Activated CD4-positive, alpha-beta memory T cell treated with anti-CD3 and anti-CD28 coated beads, Interleukin-2, amount 10 ng/mL, durations not matched to agents 7 days and 5 days (primary cell): ENCODE results near the gene COL5A1. TPM values are rescaled to one million over a fixed set of nuclear protein-coding genes. Genes with fewer than 3 reads are reported as not detected.

ENCODE experiments used
- CTCF ChIA-PET: fragments of 350-600 bp; sonication (Branson Sonifier 250); formaldehyde crosslinking; loops from one replicate; lab custom pipeline; 2021; ENCODE audit warnings: antibody characterized with exemption, inconsistent platforms; lab: Charles Lee
- POLR2A ChIA-PET: fragments of 350-600 bp; sonication (Branson Sonifier 250); formaldehyde crosslinking; loops from one replicate; lab custom pipeline; 2021; ENCODE audit warnings: antibody characterized with exemption; lab: Charles Lee
- DNase-seq: peaks from one replicate; pipeline ENCODE4 v3.0.0-alpha.2; 2020
- H3K27ac Mint-ChIP-seq: one replicate; pipeline ENCODE4 v1.8.0; 2021; ENCODE audit warnings: mild to moderate bottlenecking, mixed read lengths
- H3K27me3 Mint-ChIP-seq: one replicate; pipeline ENCODE4 v1.8.0; 2021; ENCODE audit warnings: mixed read lengths
- H3K36me3 Mint-ChIP-seq: one replicate; pipeline ENCODE4 v1.8.0; 2021; ENCODE audit warnings: low read depth, mixed read lengths
- H3K4me1 Mint-ChIP-seq: one replicate; pipeline ENCODE4 v1.8.0; 2021; ENCODE audit warnings: mixed read lengths
- H3K4me3 Mint-ChIP-seq: one replicate; pipeline ENCODE4 v1.8.0; 2021; ENCODE audit warnings: mild to moderate bottlenecking, mixed read lengths
- H3K9me3 Mint-ChIP-seq: one replicate; pipeline ENCODE4 v1.8.0; 2021; ENCODE audit warnings: mixed read lengths
- total RNA-seq, 2 experiments: library from RNA; stranded (reverse); gene quantifications; one replicate each; pipeline ENCODE4 v1.2.3, GENCODE V29; 2021

Gene COL5A1
- total RNA-seq, 2 experiments from 2014 or later, result 0.10 to 0.13 TPM

GRCh38 chr9:134624621-134625181 is 16.9 kb upstream of the COL5A1 start:
- H3K36me3 Mint-ChIP-seq, result no peaks in the 10 kb centered on the region
- H3K4me3 Mint-ChIP-seq, result no peak overlapping the region
- no peak overlapping the region for H3K27ac Mint-ChIP-seq
- H3K27me3 Mint-ChIP-seq, result no peaks in the 10 kb centered on the region
- CTCF ChIA-PET, result no interaction called here
- no peak for DNase-seq
- no peaks in the 10 kb centered on the region for H3K4me1 Mint-ChIP-seq
- no peaks in the 10 kb centered on the region for H3K9me3 Mint-ChIP-seq
- POLR2A ChIA-PET, result no interaction called here

GRCh38 chr9:134625361-134626068 is 16.1 kb upstream of the COL5A1 start:
- ChIA-PET POLR2A (no interaction called here), CTCF (no interaction called here)
- DNase-seq, result no peak
- no peaks in the 10 kb centered on the region for H3K4me1 Mint-ChIP-seq
- H3K27me3 Mint-ChIP-seq, result no peaks in the 10 kb centered on the region
- H3K9me3 Mint-ChIP-seq, result no peaks in the 10 kb centered on the region
- no peak overlapping the region for H3K27ac Mint-ChIP-seq
- no peak overlapping the region for H3K4me3 Mint-ChIP-seq
- H3K36me3 Mint-ChIP-seq, result no peaks in the 10 kb centered on the region

GRCh38 chr9:134626069-134626423 is 15.6 kb upstream of the COL5A1 start:
- ChIA-PET POLR2A (no interaction called here), CTCF (no interaction called here)
- Mint-ChIP-seq H3K36me3 (no peaks in the 10 kb centered on the region), H3K4me1 (no peaks in the 10 kb centered on the region), H3K27ac (no peak overlapping the region), H3K27me3 (no peaks in the 10 kb centered on the region), H3K9me3 (no peaks in the 10 kb centered on the region), H3K4me3 (no peak overlapping the region)
- no peak for DNase-seq

GRCh38 chr9:134626571-134627416 is 14.8 kb upstream of the COL5A1 start:
- no peak overlapping the region for H3K27ac Mint-ChIP-seq
- ChIA-PET CTCF (no interaction called here), POLR2A (no interaction called here)
- no peak for DNase-seq
- H3K9me3 Mint-ChIP-seq, result no peaks in the 10 kb centered on the region
- H3K4me3 Mint-ChIP-seq, result no peak overlapping the region
- no peaks in the 10 kb centered on the region for H3K4me1 Mint-ChIP-seq
- H3K36me3 Mint-ChIP-seq, result no peaks in the 10 kb centered on the region
- H3K27me3 Mint-ChIP-seq, result no peaks in the 10 kb centered on the region

GRCh38 chr9:134627417-134628353 is 13.9 kb upstream of the COL5A1 start:
- ChIA-PET POLR2A (no interaction called here), CTCF (no interaction called here)
- H3K9me3 Mint-ChIP-seq, result no peaks in the 10 kb centered on the region
- H3K36me3 Mint-ChIP-seq, result no peaks in the 10 kb centered on the region
- no peaks in the 10 kb centered on the region for H3K4me1 Mint-ChIP-seq
- DNase-seq, result no peak
- no peak overlapping the region for H3K4me3 Mint-ChIP-seq
- no peak overlapping the region for H3K27ac Mint-ChIP-seq
- no peaks in the 10 kb centered on the region for H3K27me3 Mint-ChIP-seq

GRCh38 chr9:134628354-134628736 is 13.3 kb upstream of the COL5A1 start:
- H3K4me3 Mint-ChIP-seq, result no peak overlapping the region
- no peak for DNase-seq
- no peaks in the 10 kb centered on the region for H3K9me3 Mint-ChIP-seq
- no peaks in the 10 kb centered on the region for H3K36me3 Mint-ChIP-seq
- H3K4me1 Mint-ChIP-seq, result no peaks in the 10 kb centered on the region
- ChIA-PET POLR2A (no interaction called here), CTCF (no interaction called here)
- no peaks in the 10 kb centered on the region for H3K27me3 Mint-ChIP-seq
- no peak overlapping the region for H3K27ac Mint-ChIP-seq

GRCh38 chr9:134629061-134629585 is 12.5 kb upstream of the COL5A1 start:
- no peak for DNase-seq
- Mint-ChIP-seq H3K9me3 (no peaks in the 10 kb centered on the region), H3K27me3 (no peaks in the 10 kb centered on the region), H3K36me3 (no peaks in the 10 kb centered on the region), H3K27ac (no peak overlapping the region), H3K4me3 (no peak overlapping the region), H3K4me1 (no peaks in the 10 kb centered on the region)
- POLR2A ChIA-PET, result no interaction called here
- CTCF ChIA-PET, result no interaction called here

GRCh38 chr9:134629586-134630392 is 11.8 kb upstream of the COL5A1 start:
- H3K27ac Mint-ChIP-seq, result no peak overlapping the region
- POLR2A ChIA-PET, result no interaction called here
- CTCF ChIA-PET, result no interaction called here
- DNase-seq, result no peak
- H3K4me3 Mint-ChIP-seq, result no peak overlapping the region
- no peaks in the 10 kb centered on the region for H3K36me3 Mint-ChIP-seq
- no peaks in the 10 kb centered on the region for H3K9me3 Mint-ChIP-seq
- H3K4me1 Mint-ChIP-seq, result no peaks in the 10 kb centered on the region
- H3K27me3 Mint-ChIP-seq, result no peaks in the 10 kb centered on the region

- CTCF ChIA-PET, result no interaction called here
- Mint-ChIP-seq H3K9me3 (no peaks in the 10 kb centered on the region), H3K27me3 (no peaks in the 10 kb centered on the region), H3K27ac (no peak overlapping the region), H3K4me1 (no peaks in the 10 kb centered on the region), H3K4me3 (no peak overlapping the region), H3K36me3 (no peaks in the 10 kb centered on the region)
- DNase-seq, result no peak
- POLR2A ChIA-PET, result no interaction called here
Observed at GRCh38 chr9:134630393-134630790, 11.2 kb upstream of the COL5A1 start.

- POLR2A ChIA-PET, result no interaction called here
Observed at GRCh38 chr9:134630861-134631260, 10.7 kb upstream of the COL5A1 start.

GRCh38 chr9:134631881-134632280 is 9.7 kb upstream of the COL5A1 start:
- ChIA-PET POLR2A (no interaction called here), CTCF (no interaction called here)
- Mint-ChIP-seq H3K4me3 (no peak overlapping the region), H3K9me3 (no peaks in the 10 kb centered on the region), H3K27ac (no peak overlapping the region), H3K4me1 (no peaks in the 10 kb centered on the region), H3K36me3 (no peaks in the 10 kb centered on the region), H3K27me3 (no peaks in the 10 kb centered on the region)
- DNase-seq, result no peak

More at GRCh38 chr9:134630861-134631260, 10.7 kb upstream of the COL5A1 start:
- Mint-ChIP-seq H3K4me1 (no peaks in the 10 kb centered on the region), H3K9me3 (no peaks in the 10 kb centered on the region), H3K36me3 (no peaks in the 10 kb centered on the region), H3K27ac (no peak overlapping the region), H3K27me3 (no peaks in the 10 kb centered on the region), H3K4me3 (no peak overlapping the region)
- no peak for DNase-seq
- CTCF ChIA-PET, result interaction anchor here (0.6 kb wide), 1 partner anchor 796 kb away, joined by 3 read pairs; no protein-coding TSS in a partner anchor

- H3K4me1 Mint-ChIP-seq, result no peaks in the 10 kb centered on the region
- ChIA-PET POLR2A (no interaction called here), CTCF (no interaction called here)
- H3K9me3 Mint-ChIP-seq, result no peaks in the 10 kb centered on the region
- H3K27me3 Mint-ChIP-seq, result no peaks in the 10 kb centered on the region
- no peaks in the 10 kb centered on the region for H3K36me3 Mint-ChIP-seq
- H3K4me3 Mint-ChIP-seq, result no peak overlapping the region
- H3K27ac Mint-ChIP-seq, result no peak overlapping the region
- no peak for DNase-seq
Observed at GRCh38 chr9:134632329-134632728, 9.3 kb upstream of the COL5A1 start.
